ENCODE measurements around the gene LCTL.

Gene LCTL, protein sequence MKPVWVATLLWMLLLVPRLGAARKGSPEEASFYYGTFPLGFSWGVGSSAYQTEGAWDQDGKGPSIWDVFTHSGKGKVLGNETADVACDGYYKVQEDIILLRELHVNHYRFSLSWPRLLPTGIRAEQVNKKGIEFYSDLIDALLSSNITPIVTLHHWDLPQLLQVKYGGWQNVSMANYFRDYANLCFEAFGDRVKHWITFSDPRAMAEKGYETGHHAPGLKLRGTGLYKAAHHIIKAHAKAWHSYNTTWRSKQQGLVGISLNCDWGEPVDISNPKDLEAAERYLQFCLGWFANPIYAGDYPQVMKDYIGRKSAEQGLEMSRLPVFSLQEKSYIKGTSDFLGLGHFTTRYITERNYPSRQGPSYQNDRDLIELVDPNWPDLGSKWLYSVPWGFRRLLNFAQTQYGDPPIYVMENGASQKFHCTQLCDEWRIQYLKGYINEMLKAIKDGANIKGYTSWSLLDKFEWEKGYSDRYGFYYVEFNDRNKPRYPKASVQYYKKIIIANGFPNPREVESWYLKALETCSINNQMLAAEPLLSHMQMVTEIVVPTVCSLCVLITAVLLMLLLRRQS

GRCh38 chr15:66565741-66566144 is at the start of gene LCTL:
Gene LCTL (minus strand): TSS chr15:66565998. CDS start chr15:66565365, 633 bp downstream.
- DNase-seq: no peak

- DNase-seq: no peak
These were observed 49.4 kb upstream of the LCTL start for GRCh38 chr15:66614951-66615760.

DNA sequence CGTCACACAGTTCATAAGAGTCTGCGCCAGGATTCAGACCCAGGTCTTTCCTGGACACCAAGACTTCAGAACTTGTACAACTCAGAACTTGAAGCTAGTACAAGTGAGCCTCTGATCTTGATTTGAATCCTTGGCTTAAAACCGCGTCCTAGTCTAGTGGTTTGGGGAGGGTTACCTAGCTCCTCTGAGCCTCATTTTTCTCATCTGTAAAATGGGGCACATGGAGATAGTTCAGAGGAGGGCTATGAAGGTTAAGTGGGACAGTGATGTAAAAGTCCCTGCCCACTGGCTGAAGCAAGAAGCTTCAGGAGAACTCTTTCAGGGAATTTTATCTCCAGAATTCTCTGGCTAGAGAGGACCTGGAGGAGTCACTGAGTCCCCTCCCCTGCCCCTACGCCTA is 48.7 kb upstream of the LCTL start:
- no peak for DNase-seq

- no peak for DNase-seq
These were observed 47.9 kb upstream of the LCTL start for GRCh38 chr15:66613743-66614142.

- no peak for DNase-seq
These were observed 45.7 kb upstream of the LCTL start for GRCh38 chr15:66611257-66612053.

DNA sequence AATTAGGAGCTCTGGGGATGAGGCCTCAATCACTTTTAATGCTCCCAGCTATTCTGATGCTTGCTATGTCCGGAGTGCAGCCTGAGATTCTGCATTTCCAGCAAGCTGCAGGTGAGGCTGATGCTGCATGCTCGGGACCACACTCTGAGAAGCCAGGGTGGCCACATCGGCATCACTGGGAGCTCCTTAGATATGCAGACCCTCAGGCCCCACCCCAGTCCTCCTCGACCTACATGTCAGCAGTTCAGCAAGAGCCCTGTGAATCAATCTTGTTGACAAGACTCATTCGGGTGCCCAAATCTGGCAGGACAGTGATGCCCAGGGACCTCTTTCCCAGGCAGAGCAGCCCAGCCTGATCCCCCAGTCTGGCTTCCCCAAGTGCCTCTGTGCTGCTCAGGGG is 44.1 kb upstream of the LCTL start:
- DNase-seq: no peak

GRCh38 chr15:66608881-66609280 is 43.1 kb upstream of the LCTL start:
- DNase-seq: no peak

- no peak for DNase-seq
These were observed 42.4 kb upstream of the LCTL start for GRCh38 chr15:66608159-66608558.

DNA sequence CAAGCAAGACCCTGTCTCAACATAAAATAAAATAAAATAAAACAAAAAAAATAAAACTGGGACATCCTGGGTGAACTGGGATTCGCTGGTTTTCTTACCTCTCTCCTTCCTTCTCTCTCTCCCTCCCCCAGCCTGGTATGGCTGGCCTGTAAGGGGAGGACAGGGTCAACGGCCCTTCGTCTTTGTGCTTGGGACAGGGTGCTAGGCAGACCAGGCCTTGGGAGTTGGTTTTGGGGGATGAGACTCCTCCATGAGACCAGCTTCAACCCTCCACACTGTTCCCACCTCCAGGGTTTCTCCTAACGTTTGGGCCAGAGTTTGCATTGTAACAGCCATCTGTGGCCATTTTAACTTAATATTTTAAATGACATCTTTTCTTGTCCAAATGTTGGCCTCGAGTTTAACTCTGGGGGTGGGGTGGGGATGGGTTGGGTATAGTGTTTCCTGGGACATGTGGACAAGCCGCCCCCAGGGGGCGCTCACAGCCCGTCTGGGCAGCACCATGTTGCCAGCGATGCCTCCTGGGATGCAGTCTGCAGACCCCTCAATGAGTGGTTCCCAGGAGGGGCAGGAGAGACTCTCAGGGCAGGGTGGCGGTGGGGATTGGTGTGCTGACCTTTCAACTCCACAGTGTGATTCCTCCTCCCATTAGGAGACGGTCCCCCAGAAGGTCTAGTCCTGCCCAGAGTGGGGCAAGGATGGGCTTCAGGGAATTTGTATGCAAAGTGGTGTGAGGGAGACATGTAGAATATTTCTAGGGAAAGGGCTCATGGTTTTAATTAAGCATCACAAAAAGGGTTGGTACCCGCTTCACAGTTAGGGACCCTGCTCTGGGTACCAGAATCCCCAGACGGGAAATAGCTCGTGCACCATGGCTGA is 37.7 kb upstream of the LCTL start:
- DNase-seq: peak; percentile 37

DNA sequence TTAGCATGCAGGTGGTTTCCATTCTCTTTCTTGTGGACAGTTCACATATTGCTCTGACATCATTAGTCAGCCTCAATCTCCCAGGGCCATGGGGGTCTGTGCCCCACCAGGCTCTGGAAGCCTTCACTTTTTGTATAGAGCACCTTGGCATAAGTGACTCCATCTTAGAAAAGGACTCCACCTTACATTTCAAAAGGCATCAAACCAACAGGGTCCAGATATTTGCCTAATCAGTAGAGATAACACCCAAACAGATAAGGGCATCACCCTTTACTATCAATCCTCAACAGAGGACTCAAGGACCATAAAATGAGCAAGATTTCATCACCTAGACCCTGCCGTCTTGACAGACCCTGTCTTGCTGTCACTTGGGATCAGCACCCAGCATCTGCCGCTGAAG is 35.7 kb upstream of the LCTL start:
- DNase-seq: no peak

DNA sequence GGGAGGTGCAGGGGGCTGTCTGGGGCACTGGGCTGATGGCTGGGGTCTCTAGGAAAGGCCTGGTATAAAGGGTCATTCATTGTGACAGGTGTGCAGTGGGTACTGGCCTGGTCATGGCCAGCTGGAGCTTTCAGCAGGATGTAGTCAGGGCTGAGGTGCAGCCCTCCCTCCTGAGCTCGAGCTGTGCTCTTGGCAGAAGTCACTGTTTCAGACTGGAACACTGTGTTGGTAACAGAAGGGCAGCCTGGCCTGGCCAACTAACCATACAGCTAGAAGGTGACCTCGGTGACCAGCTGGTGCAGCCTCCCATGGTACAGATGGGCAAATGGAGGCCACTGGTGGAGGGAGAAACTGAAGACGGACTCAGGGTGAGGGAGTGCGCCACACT is 34.4 kb upstream of the LCTL start:
- DNase-seq: no peak

DNA sequence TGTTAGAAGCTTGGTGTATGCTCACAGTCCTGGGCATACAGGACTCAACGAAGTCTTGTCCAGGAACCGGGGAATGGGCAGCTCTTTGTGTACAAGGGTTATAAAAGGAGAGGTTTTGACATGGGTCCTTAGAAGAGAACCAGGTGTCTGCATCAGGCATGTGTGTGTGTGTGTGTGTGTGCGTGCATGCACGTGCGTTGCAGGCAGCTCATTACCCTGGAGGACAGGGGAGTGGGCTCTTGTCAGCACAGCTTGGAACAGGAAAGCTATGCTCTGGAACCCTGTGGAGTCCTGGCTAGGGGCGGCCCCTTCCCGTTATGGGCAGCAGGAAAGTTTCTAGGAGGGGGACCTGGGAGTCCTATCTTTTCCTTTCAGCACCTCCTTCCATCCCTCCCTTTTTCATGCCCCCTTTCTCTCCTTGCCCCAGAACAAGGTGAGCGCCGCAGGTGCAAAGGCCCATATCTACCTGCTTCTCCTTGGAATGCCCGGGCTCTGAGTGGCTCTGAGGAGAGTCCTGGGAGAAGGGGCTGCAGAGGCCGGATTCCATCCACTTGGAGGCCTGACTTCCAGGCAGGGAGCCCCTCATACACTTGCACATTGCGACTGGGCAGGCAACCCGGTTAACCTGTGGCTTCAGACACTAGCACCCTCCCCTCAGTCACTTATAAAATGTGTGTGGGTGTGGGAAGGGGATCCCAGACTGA is 33.9 kb upstream of the LCTL start:
- DNase-seq: no peak

DNA sequence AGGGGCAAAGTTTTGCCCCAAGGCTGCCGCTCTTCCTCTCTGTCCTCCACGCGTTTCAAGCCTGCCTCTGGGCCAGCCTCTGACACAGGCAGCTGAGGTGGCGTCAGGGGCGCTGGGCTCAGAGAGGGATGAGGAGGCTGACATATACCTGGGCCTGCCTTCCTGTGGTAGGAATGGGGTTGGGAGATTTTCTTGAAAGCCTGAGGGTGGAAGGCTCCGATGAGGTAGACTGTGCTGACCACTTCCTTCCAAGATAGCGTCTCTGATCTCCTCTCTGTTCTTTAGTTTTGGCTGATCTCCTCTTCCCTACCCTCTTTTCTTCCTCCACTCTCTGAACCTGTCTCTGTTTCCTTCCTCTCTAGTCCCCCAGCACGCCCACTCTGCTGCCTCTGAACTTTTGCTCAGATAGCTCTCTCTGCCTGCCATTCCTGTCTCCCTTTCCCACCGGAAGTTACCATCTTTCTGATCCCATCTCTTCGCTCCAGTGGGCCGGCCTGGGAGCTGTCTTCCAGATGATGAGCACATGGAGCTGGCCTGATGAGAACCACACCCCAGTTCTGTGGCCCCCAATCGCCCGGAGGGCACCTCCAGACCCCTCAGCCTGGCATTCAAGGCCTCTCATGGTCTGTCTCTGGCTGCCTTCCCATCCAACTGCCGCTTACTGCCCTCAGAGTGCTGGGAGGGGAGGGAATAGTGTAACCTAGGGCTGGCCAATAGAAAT is 32.5 kb upstream of the LCTL start:
- DNase-seq: no peak

DNA sequence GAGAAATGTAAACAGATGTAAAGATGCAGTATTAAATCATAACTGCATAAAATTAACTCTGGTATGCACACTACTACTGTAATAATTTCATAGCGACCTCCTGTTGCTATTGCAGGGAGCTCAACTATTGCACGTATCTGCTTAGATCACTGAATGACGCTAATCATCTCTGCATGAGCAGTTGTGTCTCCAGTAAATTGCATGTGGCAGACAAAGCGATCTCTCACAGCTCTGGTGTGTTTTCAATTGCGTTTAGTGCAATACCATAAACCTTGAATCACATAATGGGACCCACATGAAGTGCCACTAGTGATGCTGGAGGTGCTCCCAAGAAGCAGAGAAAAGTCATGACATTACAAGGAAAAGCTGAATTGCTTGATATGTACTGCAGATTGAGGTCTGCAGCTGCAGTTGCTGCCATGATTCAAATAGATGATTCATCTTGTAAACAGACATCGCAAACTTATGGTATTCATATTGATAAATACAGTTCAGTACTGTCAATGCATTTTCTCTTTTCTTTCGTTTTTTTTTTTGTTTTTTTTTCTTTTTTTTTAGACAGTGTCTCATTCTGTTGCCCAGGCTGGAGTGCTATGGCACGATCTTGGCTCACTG is 30.2 kb upstream of the LCTL start:
- DNase-seq: no peak

DNA sequence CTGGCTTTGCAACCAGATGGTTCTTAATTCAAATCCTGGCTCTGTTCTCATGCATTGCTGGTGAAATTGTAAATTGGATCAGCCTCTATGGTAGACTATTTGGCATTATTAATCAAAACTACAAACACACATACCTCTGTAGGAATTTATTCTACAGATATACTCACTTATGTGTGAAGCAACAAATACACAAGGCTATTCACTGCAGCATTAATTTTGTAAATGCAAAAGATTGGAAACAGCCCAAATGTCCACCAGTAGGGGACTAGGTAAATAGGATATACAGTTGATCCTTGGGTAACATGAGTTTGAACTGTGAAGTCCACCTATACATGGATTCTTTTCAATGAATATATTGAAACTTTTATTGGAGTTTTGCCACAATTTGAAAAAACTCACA is 29.5 kb upstream of the LCTL start:
- no peak for DNase-seq

DNA sequence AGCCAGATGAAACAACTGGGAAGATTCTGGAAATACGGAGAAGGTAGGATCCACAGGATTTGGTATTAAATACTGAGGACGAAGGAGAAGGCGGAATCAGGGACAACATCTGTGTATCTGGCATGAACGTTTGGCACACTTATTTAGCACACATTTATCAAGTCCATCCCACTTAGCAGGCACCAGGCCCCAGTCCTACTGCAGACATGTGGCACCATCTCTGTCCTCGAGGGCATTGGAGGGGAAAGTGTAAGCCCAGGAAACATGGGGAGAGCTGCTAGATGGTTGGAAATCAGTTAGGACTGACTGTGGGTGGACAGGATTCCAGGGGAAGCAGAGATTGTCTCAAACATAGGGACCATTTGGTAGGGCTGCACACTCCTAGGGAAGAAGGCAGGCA is 29.0 kb upstream of the LCTL start:
- DNase-seq: no peak

- DNase-seq: no peak
These were observed 28.5 kb upstream of the LCTL start for GRCh38 chr15:66594344-66594743.

DNA sequence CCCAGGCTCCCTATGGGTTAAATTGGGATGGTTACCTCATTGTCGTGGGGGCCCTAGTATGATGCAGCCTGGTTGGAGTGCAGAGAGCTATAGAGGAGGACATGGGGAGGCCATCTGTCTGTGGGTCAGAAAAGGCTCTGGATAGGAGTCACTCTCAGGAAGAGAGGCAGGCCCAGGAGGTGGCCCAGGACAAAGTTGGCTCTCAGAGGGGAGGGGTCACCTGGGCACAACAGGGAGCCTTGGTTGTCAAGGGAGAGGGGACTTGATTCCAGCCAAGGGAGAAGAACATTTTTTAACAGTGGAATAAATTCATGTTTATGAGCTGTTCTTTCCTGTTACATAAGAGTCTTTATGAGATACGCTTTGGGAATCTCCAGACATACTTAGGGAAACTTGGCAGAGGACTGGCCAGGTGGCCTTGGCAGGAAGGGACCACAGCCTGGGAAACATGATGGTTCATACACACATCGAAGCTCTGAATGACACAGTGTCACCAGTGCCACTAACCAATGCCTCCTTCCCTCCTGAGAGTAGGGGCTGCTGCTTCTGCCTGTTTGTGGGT is 27.5 kb upstream of the LCTL start:
- DNase-seq: no peak

DNA sequence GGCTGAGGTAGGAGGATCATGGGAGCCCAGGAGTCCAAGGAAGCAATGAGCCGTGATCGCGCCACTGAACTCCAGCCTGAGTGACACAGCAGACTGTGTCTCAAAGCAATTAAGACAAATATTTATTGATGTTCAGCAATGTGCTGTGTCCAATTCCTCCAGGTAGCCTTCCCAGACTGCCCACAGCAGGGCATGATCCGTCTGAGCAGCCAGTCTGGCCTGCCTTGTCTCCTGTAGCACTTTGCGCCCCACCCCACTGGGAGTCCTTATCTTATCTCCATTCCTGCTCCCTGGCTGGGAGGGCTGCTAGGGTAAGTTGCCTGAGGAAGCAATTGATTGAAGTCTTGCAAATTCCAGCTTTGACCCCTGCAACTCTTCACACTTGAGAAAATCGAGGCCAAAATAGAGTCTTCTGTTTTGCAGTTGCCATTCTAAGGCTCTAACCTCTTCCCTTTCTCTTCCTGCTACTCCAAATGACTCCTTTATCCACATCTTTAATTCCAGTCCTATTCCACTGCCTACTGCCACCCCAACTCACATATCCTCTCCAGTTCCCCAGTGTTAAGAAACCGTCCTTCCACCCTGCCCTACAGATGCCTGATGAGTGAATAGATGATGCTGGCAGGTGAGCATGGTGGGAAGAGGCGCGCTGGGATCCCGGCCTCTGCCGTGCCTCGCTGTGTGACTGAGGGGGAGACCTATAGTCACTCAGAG is 26.9 kb upstream of the LCTL start:
- DNase-seq: no peak

Measured in NCI-H2171 treated with DMSO at 0.1 percent for 48 hours (cell line).